Coronary artery (tissue), 2 donors: ENCODE measurements around the gene FAM200A.
"Not testable (repeated sequence)": the region's sequence is repeated elsewhere in the genome, so short reads cannot be mapped to it uniquely, and the experiment has no call there.

Source experiments
- DNase-seq: peaks from one replicate; pipeline ENCODE4 v3.0.0-alpha.2; 2017; ENCODE audit warnings: low spot score
- H3K27ac ChIP-seq, 2 donors: fragments of 200-600 bp; sonication (generic); one replicate each; pipeline ENCODE4 v1.5.1; 2016 to 2019
- H3K4me3 ChIP-seq: fragments of 200-600 bp; sonication (generic); 2 replicates; pipeline ENCODE4 v1.5.1; 2016; ENCODE audit warnings: mild to moderate bottlenecking, moderate library complexity
- CTCF ChIP-seq: fragments of 200-600 bp; sonication (generic); IDR thresholded peaks from one replicate; pipeline ENCODE4 v1.5.1; 2019; ENCODE audit warnings: antibody characterized with exemption

FAM200A gene

GRCh38 chr7:99551767-99552463 is at the start of gene FAM200A:
FAM200A (minus strand) TSS chr7:99552114; CDS start chr7:99548407, 3,707 bp downstream.
- TF ChIP-seq CTCF: no peak
- peak within 1 kb of the TSS; percentile 71 to 91 for H3K27ac ChIP-seq
- peak; percentile 90 for DNase-seq
- H3K4me3 ChIP-seq: peak within 1 kb of the TSS; percentile 99

- no peak overlapping the region for H3K4me3 ChIP-seq
- no peak for TF ChIP-seq CTCF
- no peak for DNase-seq
- H3K27ac ChIP-seq: no peak overlapping the region
Observed at GRCh38 chr7:99599836-99600235, 47.9 kb upstream of the FAM200A start.

- no peak within 1 kb of the TSS for H3K4me3 ChIP-seq
- no peak for TF ChIP-seq CTCF
Observed at GRCh38 chr7:99597762-99598501, 46.0 kb upstream of the FAM200A start, which contains the start of gene TMEM225B. TMEM225B (plus strand) TSS chr7:99598267; CDS start chr7:99604389, 6,122 bp downstream.

GRCh38 chr7:99596408-99596955 is 44.6 kb upstream of the FAM200A start:
- Histone ChIP-seq H3K27ac (no peak overlapping the region), H3K4me3 (no peak overlapping the region)
- TF ChIP-seq CTCF: no peak
- DNase-seq: no peak

More at GRCh38 chr7:99597762-99598501, 46.0 kb upstream of the FAM200A start, which contains the start of gene TMEM225B:
- H3K27ac ChIP-seq: no peak within 1 kb of the TSS
- no peak for DNase-seq

- TF ChIP-seq CTCF: no peak
- no peak for DNase-seq
- Histone ChIP-seq H3K4me3 (no peak overlapping the region), H3K27ac (no peak overlapping the region)
Observed at GRCh38 chr7:99594948-99595745, 43.2 kb upstream of the FAM200A start.

GRCh38 chr7:99588868-99589267 is 37.0 kb upstream of the FAM200A start:
- H3K4me3 ChIP-seq: no peak overlapping the region
- no peak overlapping the region for H3K27ac ChIP-seq
- no peak for TF ChIP-seq CTCF
- no peak for DNase-seq

GRCh38 chr7:99580778-99581332 is 28.9 kb upstream of the FAM200A start:
- DNase-seq, H3K27ac ChIP-seq: not testable (repeated sequence)
- peak overlapping the region; percentile 88 for H3K4me3 ChIP-seq
